ENCODE data around the gene SOX6.
"Not testable (repeated sequence)": the region's sequence is repeated elsewhere in the genome, so short reads cannot be mapped to it uniquely, and the experiment has no call there.

SOX6 gene

DNA sequence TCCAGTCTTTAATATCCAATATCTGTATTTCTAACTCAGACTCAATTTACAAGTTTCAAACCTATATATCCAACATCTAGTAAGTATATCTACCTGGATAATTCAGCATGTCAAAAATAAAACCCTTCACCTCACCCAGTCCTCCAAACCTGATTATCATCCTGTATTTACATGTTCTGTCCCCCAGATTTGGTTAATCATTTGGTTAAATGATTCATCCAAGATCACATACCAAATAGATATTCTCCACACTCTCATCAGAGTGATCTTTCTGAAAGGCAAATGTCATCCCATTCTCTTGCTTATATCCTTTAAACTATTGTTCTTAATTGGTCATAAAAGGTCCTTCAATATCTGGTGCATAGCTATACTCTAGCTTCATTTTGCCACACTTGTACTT, 199.0 kb downstream of the SOX6 start:
- Mint-ChIP-seq H3K27ac (no peak overlapping the region), H3K4me3 (no peak overlapping the region), H3K36me3 (no peaks in the 10 kb centered on the region), H3K4me1 (ENCODE audit: low read depth) (no peaks in the 10 kb centered on the region), H3K27me3 (no peaks in the 10 kb centered on the region), H3K9me3 (ENCODE audit: low read depth) (peaks cover 3% of the 10 kb centered on the region)

DNA sequence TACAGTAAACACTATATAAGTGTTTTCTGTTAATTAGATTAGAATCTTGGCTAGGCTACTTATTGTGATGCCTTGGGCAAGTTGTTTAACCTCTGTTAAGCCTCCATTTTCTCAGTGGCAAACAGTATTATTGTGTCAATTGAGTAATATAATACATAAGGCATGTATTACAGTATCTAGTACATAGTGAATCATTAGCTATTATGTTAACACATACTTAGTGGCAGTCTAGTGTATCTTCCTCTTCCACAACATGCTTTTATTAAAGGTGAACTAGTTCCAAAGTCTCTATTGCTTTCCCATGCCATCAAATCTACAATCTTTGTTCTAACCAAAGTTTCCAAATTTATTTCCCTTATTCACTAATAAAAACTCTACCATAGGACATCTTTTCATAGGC, 200.9 kb downstream of the SOX6 start:
- no peak overlapping the region for H3K4me3 Mint-ChIP-seq
- H3K27me3 Mint-ChIP-seq = no peaks in the 10 kb centered on the region
- peaks cover 7% of the 10 kb centered on the region for H3K9me3 Mint-ChIP-seq (ENCODE audit: low read depth)
- no peak overlapping the region for H3K27ac Mint-ChIP-seq
- no peaks in the 10 kb centered on the region for H3K4me1 Mint-ChIP-seq (ENCODE audit: low read depth)
- H3K36me3 Mint-ChIP-seq = no peaks in the 10 kb centered on the region

DNA sequence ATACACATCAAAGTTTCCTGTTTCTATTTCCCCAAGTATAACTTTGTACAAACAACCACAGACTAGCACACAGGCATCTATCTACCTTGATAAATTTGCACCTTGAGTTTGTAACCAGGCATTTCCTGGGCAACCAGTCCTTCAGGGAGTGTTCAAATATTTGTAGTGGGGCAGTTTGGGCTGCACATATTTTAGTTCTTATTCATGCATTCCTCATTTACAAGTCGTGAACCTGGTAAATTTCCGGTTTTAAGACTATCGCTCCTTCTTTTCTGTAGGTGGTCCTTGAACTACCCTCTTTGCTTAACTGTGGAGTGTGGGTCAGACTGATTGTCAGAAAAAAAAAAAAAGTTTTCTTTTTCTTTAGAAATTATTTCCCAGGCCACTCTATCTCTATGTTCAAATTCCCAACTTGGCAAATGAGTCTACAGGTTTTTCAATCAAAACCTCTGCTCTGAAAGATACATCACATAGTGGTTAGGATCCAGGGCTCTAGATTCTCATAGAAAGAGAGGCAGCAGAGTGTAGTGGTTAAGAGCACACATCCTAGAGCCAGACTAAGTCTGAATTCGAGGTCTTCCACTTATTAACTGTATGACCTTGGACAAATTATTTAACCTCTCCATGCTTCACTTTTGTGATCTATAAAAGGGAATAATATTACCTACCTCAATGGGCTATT, 201.5 kb downstream of the SOX6 start:
- Mint-ChIP-seq H3K9me3 (ENCODE audit: low read depth) (peaks cover 9% of the 10 kb centered on the region), H3K36me3 (no peaks in the 10 kb centered on the region), H3K27me3 (no peaks in the 10 kb centered on the region), H3K27ac (no peak overlapping the region), H3K4me1 (ENCODE audit: low read depth) (no peaks in the 10 kb centered on the region), H3K4me3 (no peak overlapping the region)

DNA sequence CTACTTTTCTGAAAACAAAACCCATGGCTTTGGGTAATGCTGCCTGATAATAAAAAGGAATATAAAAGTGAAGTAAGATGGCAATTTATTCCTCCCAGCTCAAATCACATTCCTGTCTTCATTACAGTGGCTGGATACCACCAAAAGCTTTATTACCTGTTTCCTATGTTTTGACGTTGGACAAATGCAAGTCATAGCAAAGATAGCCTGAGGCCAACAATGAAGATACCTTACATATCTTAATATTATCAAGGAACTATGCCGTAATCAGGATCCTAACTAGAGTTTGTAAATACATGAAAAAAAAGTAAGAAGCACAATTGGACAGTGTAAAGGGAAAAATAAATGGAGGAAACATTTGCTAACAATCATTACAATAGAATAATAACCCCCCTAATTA, 202.4 kb downstream of the SOX6 start:
- Mint-ChIP-seq H3K36me3 (no peaks in the 10 kb centered on the region), H3K27ac (no peak overlapping the region), H3K4me1 (ENCODE audit: low read depth) (no peaks in the 10 kb centered on the region), H3K9me3 (ENCODE audit: low read depth) (peaks cover 9% of the 10 kb centered on the region), H3K4me3 (no peak overlapping the region), H3K27me3 (no peaks in the 10 kb centered on the region)

DNA sequence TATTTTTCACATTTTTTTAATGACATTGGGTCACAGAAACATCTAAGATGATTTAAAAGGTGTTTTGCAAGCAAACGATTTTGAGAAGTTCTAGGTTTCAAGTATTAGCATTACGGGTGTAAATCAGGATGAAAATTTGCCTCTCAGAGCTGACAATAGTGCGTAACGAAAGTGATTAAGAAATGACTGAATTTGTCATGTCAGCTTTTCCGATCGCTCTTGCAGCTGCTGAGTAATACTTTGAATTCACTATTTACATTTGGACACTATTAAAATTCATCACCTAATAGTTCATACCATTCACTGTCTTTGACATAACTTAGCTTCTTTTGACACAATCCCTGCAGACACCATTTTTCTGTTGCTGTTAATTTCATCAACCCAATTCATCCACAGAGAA, 205.2 kb downstream of the SOX6 start:
- Mint-ChIP-seq H3K9me3 (ENCODE audit: low read depth) (peaks cover 13% of the 10 kb centered on the region), H3K4me3 (no peak overlapping the region), H3K27ac (no peak overlapping the region), H3K27me3 (no peaks in the 10 kb centered on the region), H3K36me3 (no peaks in the 10 kb centered on the region), H3K4me1 (ENCODE audit: low read depth) (no peaks in the 10 kb centered on the region)

DNA sequence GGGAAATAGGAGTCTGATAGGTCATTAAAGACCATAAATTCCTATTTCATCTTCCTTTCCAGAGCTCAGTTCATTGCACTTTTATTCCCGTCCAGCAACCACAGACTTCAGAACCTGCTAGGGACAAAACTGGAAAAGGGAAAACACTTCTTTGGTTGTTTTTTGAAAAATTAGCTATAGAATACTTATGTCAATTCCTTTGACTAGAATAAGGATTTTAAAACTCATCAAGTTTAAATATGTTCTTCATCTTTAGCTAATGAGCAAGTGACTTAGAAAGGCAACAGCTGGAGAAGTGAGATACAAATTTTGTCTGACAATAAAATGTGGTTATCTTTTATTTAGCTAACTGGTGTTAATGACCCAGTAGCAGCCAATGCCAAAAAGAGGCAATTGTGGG, 206.9 kb downstream of the SOX6 start:
- Mint-ChIP-seq H3K36me3 (no peaks in the 10 kb centered on the region), H3K4me1 (ENCODE audit: low read depth) (no peaks in the 10 kb centered on the region), H3K4me3 (no peak overlapping the region), H3K27me3 (no peaks in the 10 kb centered on the region), H3K9me3 (ENCODE audit: low read depth) (peaks cover 13% of the 10 kb centered on the region), H3K27ac (no peak overlapping the region)

DNA sequence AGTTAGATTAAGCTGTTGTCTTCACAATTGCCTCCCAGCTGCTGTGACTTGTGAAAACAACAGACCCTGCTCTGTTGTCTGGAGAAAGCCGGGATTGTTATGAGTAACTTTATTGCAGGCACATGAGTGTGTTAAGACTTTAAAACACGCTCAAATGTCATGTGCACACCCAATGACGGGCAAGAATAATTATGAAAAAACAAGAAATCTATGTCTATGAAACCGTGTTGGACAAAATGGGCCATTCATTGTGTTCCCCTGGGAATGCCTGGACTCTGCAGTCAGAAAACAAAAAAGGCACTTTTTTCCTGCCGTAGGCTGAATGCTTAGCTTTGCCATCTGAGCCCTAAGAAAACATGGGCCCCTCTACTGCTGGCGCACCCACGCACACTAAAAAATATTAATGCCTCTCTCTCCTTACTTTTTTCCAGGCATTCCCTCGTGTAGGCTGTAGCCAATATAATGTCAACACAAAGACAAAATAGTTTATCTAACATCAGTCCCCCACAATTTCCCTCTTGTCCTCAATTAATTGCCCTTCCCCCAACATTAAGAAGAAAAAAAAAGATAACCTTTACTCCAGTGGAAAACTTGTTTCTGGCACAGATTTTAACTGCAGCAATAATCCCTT, 207.9 kb downstream of the SOX6 start:
- Mint-ChIP-seq H3K36me3 (no peaks in the 10 kb centered on the region), H3K4me3 (no peak overlapping the region), H3K9me3 (ENCODE audit: low read depth) (peaks cover 12% of the 10 kb centered on the region), H3K27me3 (no peaks in the 10 kb centered on the region), H3K27ac (no peak overlapping the region), H3K4me1 (ENCODE audit: low read depth) (no peaks in the 10 kb centered on the region)

DNA sequence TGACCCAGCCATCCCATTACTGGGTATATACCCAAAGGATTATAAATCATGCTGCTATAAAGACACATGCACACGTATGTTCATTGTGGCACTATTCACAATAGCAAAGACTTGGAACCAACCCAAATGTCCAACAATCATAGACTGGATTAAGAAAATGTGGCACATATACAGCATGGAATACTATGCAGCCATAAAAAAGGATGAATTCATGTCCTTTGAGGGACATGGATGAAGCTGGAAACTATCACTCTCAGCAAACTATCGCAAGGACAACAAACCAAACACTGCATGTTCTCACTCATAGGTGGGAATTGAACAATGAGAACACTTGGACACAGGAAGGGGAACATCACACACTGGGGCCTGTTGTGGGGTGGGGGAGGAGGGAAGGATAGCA, 209.4 kb downstream of the SOX6 start:
- H3K4me3 Mint-ChIP-seq; H3K36me3 Mint-ChIP-seq; H3K4me1 Mint-ChIP-seq (ENCODE audit: low read depth); H3K27ac Mint-ChIP-seq; H3K27me3 Mint-ChIP-seq: not testable (repeated sequence)
- H3K9me3 Mint-ChIP-seq (ENCODE audit: low read depth) = peaks cover 11% of the 10 kb centered on the region

DNA sequence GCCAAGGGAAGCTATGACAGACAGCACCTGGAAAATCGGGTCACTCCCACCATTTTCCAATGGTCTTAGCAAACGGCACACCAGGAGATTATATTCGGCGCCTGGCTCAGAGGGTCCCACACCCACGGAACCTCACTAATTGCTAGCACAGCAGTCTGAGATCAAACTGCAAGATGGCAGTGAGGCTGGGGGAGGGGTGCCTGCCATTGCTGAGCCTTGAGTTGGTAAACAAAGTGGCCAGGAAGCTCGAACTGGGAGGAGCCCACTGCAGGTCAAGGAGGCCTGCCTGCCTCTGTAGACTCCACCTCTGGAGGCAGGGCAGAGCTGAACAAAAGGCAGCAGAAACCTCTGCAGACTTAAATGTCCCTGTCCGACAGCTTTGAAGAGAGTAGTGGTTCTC, 214.7 kb downstream of the SOX6 start:
- H3K4me1 Mint-ChIP-seq (ENCODE audit: low read depth); H3K27ac Mint-ChIP-seq: not testable (repeated sequence)

DNA sequence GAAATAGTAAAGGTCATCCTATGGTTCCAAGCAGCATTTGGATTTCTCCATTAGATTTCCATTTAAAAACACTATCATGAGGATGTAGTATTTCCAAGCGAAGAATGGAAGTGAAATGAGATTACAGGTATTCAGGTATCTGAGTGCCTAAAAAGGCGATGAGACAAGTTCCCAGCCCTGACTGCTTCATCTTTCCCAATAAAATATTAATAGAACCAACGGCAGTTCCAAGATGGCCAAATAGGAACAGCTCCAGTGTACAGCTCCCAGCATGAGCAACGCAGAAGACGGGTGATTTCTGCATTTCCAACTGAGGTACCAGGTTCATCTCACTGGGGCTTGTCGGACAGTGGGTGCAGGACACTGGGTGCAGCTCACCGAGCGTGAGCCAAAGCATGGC, 215.2 kb downstream of the SOX6 start:
- H3K27me3 Mint-ChIP-seq; H3K36me3 Mint-ChIP-seq; H3K4me1 Mint-ChIP-seq (ENCODE audit: low read depth); H3K4me3 Mint-ChIP-seq; H3K9me3 Mint-ChIP-seq (ENCODE audit: low read depth); H3K27ac Mint-ChIP-seq: not testable (repeated sequence)

More for the DNA sequence above, 214.7 kb downstream of the SOX6 start:
- not testable (repeated sequence) for H3K4me3 Mint-ChIP-seq; H3K9me3 Mint-ChIP-seq (ENCODE audit: low read depth); H3K27me3 Mint-ChIP-seq; H3K36me3 Mint-ChIP-seq

DNA sequence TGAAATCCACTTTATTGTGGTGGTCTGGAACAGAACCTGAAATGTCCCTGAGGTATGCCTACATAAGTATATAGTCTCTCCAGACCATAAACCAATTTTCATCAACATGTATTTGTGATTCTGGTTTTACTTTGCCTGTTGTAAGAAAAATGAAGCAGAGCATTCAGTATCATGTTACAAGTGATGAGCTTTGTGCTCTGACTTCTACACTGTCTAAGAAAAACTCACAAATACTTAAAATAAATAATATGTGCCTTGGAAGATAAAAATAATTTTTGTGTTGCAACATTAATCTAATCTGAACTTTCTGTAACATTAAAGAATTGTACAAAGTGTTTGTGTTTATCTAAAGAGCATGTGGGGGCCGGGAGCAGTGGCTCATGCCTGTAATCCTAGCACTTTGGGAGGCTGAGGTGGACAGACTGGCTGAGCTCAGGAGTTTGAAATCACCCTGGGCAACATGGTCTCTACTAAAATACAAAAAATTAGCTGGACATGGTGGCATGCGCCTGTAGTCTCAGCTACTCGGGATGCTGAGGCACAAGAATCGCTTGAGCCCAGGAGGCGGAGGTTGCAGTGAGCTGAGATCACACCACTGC, 219.5 kb downstream of the SOX6 start:
- Mint-ChIP-seq H3K4me1 (ENCODE audit: low read depth) (no peaks in the 10 kb centered on the region), H3K27ac (no peak overlapping the region), H3K4me3 (no peak overlapping the region), H3K27me3 (no peaks in the 10 kb centered on the region), H3K36me3 (no peaks in the 10 kb centered on the region), H3K9me3 (ENCODE audit: low read depth) (peaks cover 4% of the 10 kb centered on the region)

DNA sequence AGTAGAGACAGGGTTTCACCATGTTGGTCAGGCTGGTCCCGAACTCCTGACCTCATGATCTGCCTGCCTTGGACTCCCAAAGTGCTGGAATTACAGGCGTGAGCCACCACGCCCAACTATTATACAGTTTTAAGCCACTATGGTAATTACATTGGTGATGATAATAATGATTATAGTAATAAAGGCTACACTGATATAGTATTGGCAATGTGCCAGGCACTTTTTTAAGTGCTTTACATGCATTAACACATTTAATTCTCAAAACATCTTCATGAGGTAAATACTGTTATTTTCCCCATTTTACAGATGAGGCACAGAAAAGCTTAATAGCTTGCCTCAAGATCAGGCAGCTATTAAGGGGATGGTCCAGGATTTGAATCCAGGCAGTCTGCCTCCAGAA, 222.5 kb downstream of the SOX6 start:
- H3K36me3 Mint-ChIP-seq = no peaks in the 10 kb centered on the region

DNA sequence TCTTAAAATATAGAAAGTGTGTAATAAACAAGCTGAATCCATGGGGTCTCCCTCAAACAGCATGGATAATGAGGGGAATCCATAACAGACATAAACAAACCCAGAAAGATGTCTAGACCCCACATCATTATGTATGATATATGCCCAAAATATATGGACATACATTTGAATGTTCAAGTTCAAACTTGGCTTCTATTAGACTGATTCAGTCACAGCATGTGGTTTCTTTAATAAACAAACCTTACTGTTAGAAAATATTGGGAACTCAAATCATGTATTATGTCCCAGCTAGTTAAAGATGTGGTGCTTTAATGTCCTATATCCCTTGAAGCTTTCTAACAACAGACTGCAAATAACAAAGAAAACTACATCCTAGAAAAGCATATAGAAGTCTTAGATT, 228.6 kb downstream of the SOX6 start:
- Mint-ChIP-seq H3K36me3 (no peaks in the 10 kb centered on the region), H3K27me3 (no peaks in the 10 kb centered on the region), H3K4me1 (ENCODE audit: low read depth) (no peaks in the 10 kb centered on the region), H3K4me3 (no peak overlapping the region), H3K27ac (no peak overlapping the region), H3K9me3 (ENCODE audit: low read depth) (peaks cover 5% of the 10 kb centered on the region)

More for the DNA sequence above, 222.5 kb downstream of the SOX6 start:
- Mint-ChIP-seq H3K27me3 (no peaks in the 10 kb centered on the region), H3K4me3 (no peak overlapping the region), H3K4me1 (ENCODE audit: low read depth) (no peaks in the 10 kb centered on the region), H3K27ac (no peak overlapping the region), H3K9me3 (ENCODE audit: low read depth) (peaks cover 5% of the 10 kb centered on the region)

DNA sequence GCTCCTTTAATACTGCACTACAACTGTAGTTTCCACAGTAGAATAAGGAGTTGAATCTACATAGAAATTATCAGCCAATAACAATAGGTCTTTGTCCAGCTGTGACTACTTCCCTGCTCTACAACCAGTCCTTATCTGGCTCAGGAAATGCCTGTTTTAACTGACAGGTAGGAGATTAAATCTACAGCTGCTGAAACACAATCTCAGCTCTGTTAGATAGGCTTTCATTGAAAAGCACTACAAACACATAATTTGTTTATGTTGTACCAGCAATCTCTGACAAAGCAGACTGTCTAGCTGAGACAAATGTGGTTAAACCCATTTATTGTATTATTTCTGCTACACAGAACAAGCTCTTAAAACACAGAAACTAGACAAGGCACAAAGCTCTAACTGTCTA, 230.0 kb downstream of the SOX6 start:
- Mint-ChIP-seq H3K27me3 (no peaks in the 10 kb centered on the region), H3K4me3 (no peak overlapping the region), H3K4me1 (ENCODE audit: low read depth) (no peaks in the 10 kb centered on the region), H3K36me3 (no peaks in the 10 kb centered on the region), H3K27ac (no peak overlapping the region), H3K9me3 (ENCODE audit: low read depth) (peaks cover 5% of the 10 kb centered on the region)

DNA sequence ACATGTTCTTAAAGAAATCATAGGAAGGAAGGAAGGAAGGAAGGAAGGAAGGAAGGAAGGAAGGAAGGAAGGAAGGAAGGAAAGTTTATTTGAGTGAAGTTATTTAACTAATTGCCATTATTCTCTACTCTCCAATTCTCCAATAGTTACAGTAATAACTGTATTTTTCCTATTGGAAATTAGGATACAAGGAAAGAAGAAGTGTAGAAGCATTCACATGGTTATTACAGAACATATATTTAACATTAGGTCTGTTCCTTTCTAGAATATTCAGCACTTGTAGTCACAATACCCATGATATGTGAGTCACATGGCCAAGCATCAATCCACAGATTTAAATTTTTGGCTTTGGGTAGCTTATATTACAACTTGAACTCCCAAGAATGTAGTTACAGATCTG, 230.6 kb downstream of the SOX6 start:
- no peaks in the 10 kb centered on the region for H3K4me1 Mint-ChIP-seq (ENCODE audit: low read depth)
- H3K27ac Mint-ChIP-seq = no peak overlapping the region
- no peak overlapping the region for H3K4me3 Mint-ChIP-seq
- H3K27me3 Mint-ChIP-seq = no peaks in the 10 kb centered on the region
- H3K9me3 Mint-ChIP-seq (ENCODE audit: low read depth) = peaks cover 2% of the 10 kb centered on the region
- H3K36me3 Mint-ChIP-seq = no peaks in the 10 kb centered on the region

DNA sequence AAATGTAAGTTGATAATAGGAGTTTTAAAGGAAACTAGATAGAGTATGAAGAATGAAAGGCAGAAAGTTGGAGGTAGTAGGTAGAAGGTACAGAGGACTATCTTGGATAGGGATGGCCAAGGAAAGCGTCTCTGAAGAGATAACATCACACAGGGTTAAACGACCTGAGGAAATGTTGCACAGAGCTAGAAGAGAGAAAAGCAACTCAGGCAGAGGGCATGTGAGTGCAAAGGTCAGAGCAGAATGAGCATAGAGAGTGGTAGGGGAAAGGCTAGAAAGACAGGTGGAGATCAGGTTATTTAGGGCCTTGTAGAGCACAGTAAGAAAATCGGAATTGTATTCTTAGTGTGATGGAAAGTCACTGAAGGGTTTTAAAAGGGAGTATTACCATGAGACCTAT, 232.0 kb downstream of the SOX6 start:
- no peaks in the 10 kb centered on the region for H3K27me3 Mint-ChIP-seq

More for the DNA sequence above, 232.0 kb downstream of the SOX6 start:
- H3K36me3 Mint-ChIP-seq = no peaks in the 10 kb centered on the region
- no peaks in the 10 kb centered on the region for H3K9me3 Mint-ChIP-seq (ENCODE audit: low read depth)
- no peaks in the 10 kb centered on the region for H3K4me1 Mint-ChIP-seq (ENCODE audit: low read depth)
- no peak overlapping the region for H3K27ac Mint-ChIP-seq
- no peak overlapping the region for H3K4me3 Mint-ChIP-seq
